GM12864 (cell line): ENCODE results near the gene HOXD9.

Experiments used
- DNase-seq: peaks from one replicate; pipeline ENCODE4 v3.0.0-alpha.2; 2011; ENCODE audit warnings: low read depth
- H3K4me3 ChIP-seq: 2 replicates; pipeline ENCODE4 v1.5.1; 2011; ENCODE audit warnings: mild to moderate bottlenecking, low read depth, low read length, control low read depth
- CTCF ChIP-seq: IDR thresholded peaks from 2 replicates; pipeline ENCODE4 v1.5.1; 2011; ENCODE audit warnings: low read depth, mild to moderate bottlenecking, moderate library complexity, low read length, control low read depth, inconsistent platforms; ENCODE audit errors: missing control alignments

Gene HOXD9

GRCh38 chr2:176114930-176115625 is 7.4 kb upstream of the HOXD9 start:
- no peak for DNase-seq
- TF ChIP-seq CTCF = no peak
- no peak overlapping the region for H3K4me3 ChIP-seq

GRCh38 chr2:176115883-176116813 is 6.4 kb upstream of the HOXD9 start, which contains the start of gene HOXD10:
HOXD10 (plus strand) TSS chr2:176116778; CDS start chr2:176116834, 56 bp downstream.
- no peak for DNase-seq
- no peak for TF ChIP-seq CTCF
- H3K4me3 ChIP-seq = no peak within 1 kb of the TSS

- DNase-seq = no peak
- no peak overlapping the region for H3K4me3 ChIP-seq
- no peak for TF ChIP-seq CTCF
Observed at GRCh38 chr2:176117162-176117822, 5.2 kb upstream of the HOXD9 start.

GRCh38 chr2:176117823-176118371 is 4.6 kb upstream of the HOXD9 start:
- H3K4me3 ChIP-seq = no peak overlapping the region
- no peak for DNase-seq

GRCh38 chr2:176118601-176119339 is 3.7 kb upstream of the HOXD9 start:
- H3K4me3 ChIP-seq = no peak overlapping the region
- no peak for DNase-seq
- peak; percentile 56 for TF ChIP-seq CTCF

More at GRCh38 chr2:176117823-176118371, 4.6 kb upstream of the HOXD9 start:
- TF ChIP-seq CTCF = no peak
